Measurements from ENCODE around the gene PLEKHG4B.

PLEKHG4B gene

GRCh38 chr5:139579-140442 is 47.8 kb downstream of the PLEKHG4B start:
- no peak for DNase-seq

GRCh38 chr5:140443-140829 is 48.5 kb downstream of the PLEKHG4B start:
- DNase-seq = no peak

GRCh38 chr5:141211-141610 is 49.2 kb downstream of the PLEKHG4B start:
- DNase-seq = no peak

GRCh38 chr5:141761-142160 is 49.8 kb downstream of the PLEKHG4B start:
- no peak for DNase-seq

GRCh38 chr5:142246-142810 is 50.4 kb downstream of the PLEKHG4B start:
- DNase-seq = no peak

GRCh38 chr5:143041-143440 is 51.1 kb downstream of the PLEKHG4B start:
- DNase-seq = no peak

GRCh38 chr5:144941-145340 is 53.0 kb downstream of the PLEKHG4B start:
- no peak for DNase-seq

GRCh38 chr5:145585-146323 is 53.8 kb downstream of the PLEKHG4B start:
- DNase-seq = no peak

GRCh38 chr5:147751-148150 is 55.8 kb downstream of the PLEKHG4B start:
- no peak for DNase-seq

GRCh38 chr5:149745-150485 is 57.9 kb downstream of the PLEKHG4B start:
- DNase-seq = no peak

GRCh38 chr5:150746-151145 is 58.8 kb downstream of the PLEKHG4B start:
- no peak for DNase-seq

GRCh38 chr5:152077-152476 is 60.1 kb downstream of the PLEKHG4B start:
- DNase-seq = no peak

GRCh38 chr5:153256-153655 is 61.3 kb downstream of the PLEKHG4B start:
- no peak for DNase-seq

GRCh38 chr5:154236-154635 is 62.3 kb downstream of the PLEKHG4B start:
- no peak for DNase-seq

GRCh38 chr5:154826-155225 is 62.9 kb downstream of the PLEKHG4B start:
- no peak for DNase-seq

- no peak for DNase-seq
These were observed 63.9 kb downstream of the PLEKHG4B start for GRCh38 chr5:155651-156410.

- no peak for DNase-seq
These were observed 64.6 kb downstream of the PLEKHG4B start for GRCh38 chr5:156411-157072.

GRCh38 chr5:157126-157715 is 65.3 kb downstream of the PLEKHG4B start:
- DNase-seq = no peak

- no peak for DNase-seq
These were observed 65.8 kb downstream of the PLEKHG4B start for GRCh38 chr5:157801-158200.

GRCh38 chr5:158807-159447 is 67.0 kb downstream of the PLEKHG4B start:
- no peak for DNase-seq

Measured in activated T-cell treated with anti-CD3 and anti-CD28 coated beads, Interleukin-2, amount 50 U/mL, for 1 hour (primary cell).